Spinal cord (tissue), 10 donors: ENCODE data around the gene C4BPA. TPM values are rescaled to one million over a fixed set of nuclear protein-coding genes. Genes with fewer than 3 reads are reported as not detected.

Experiments used
- DNase-seq, 6 donors: peaks; one replicate each; pipeline versions ENCODE4 v3.0.0 to v3.0.0-alpha.2; 2013 to 2015; ENCODE audit warnings: low spot score in 6 of 6, low read depth in 4 of 6
- H3K27ac ChIP-seq: one replicate; pipeline ENCODE4 v1.5.1; 2013; ENCODE audit warnings: low read depth, low read length, control low read depth
- H3K27me3 ChIP-seq: one replicate; pipeline ENCODE4 v1.6.1; 2013; ENCODE audit warnings: low read length; ENCODE audit not compliant: control insufficient read depth, insufficient read depth
- H3K36me3 ChIP-seq: one replicate; pipeline ENCODE4 v1.6.1; 2013; ENCODE audit warnings: low read length; ENCODE audit not compliant: control insufficient read depth, insufficient read depth
- H3K4me1 ChIP-seq: one replicate; pipeline ENCODE4 v1.6.1; 2013; ENCODE audit warnings: low read length; ENCODE audit not compliant: control insufficient read depth, insufficient read depth
- H3K4me3 ChIP-seq: one replicate; pipeline ENCODE4 v1.5.1; 2013; ENCODE audit warnings: low read depth, low read length, control low read depth
- H3K9me3 ChIP-seq: one replicate; pipeline ENCODE4 v1.6.1; 2013; ENCODE audit warnings: low read length; ENCODE audit not compliant: control insufficient read depth, insufficient read depth
- WGBS: methylation state at CpG from one replicate; pipeline ENCODE4 v1.1.5; 2013; ENCODE audit warnings: missing lambda C conversion rate; ENCODE audit not compliant: insufficient coverage; 5-methylcytosine and 5-hydroxymethylcytosine counted together
- long read RNA-seq, 4 donors: transcript quantifications; one replicate each; lab custom pipeline, GENCODE V29; 2026
- polyA plus RNA-seq, 2 donors: library from polyadenylated mRNA; unstranded; fragments of 120-200 nt; gene quantifications; one replicate each; pipeline ENCODE4 v1.2.1, GENCODE V29; 2013; ENCODE audit not compliant: insufficient read length in 2 of 2
- total RNA-seq, 2 donors: library from RNA; depleted of rRNA in 1 of 2; stranded (reverse); fragments of 120-200 nt in 1 of 2; fragments of >200 nt in 1 of 2; gene quantifications; one replicate each; pipeline versions ENCODE4 v1.2.3 to v1.2.4, GENCODE V29; 2013 to 2014
- donor health status: healthy.

The C4BPA gene
- total RNA-seq (under 1 TPM in 1 of 2 donors, not detected in 1; 0.20 TPM), polyA plus RNA-seq (under 1 TPM; 0.11 to 0.50 TPM)
- long read RNA-seq, donor 1 = 0 reads
- long read RNA-seq, donor 2 = 0 reads
- long read RNA-seq, donor 3 = 0 reads
- long read RNA-seq, donor 4 = 0 reads

DNA sequence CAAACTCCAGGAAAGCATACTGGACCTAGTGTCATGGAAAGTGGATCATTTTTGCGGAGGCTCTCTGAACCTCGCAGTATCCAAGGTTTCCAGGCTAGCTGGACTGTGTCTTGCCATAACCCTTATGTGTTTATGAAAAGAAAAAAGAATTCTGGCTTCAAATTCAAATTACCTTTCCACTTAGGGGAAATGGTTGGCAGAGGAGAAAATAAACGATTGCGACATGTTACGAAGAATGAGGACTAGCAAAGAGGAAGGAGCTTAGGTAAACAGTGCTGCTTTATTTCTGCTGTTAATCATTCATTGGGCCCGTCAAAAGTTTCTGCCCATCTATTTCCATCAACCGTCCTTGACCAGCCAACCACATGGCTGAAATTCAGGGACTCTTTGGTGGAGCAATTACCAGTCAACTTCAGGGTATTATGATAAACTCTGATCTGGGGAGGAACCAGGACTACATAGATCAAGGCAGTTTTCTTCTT, at the start of gene C4BPA:
C4BPA (plus strand) TSS at position 342 of the 482 bp plus-strand sequence. CDS start 8,793 bp downstream, outside the sequence.
- no CpG with 5 or more reads among the region's 7 CpGs for WGBS
- no peaks in the 10 kb centered on the region for H3K9me3 ChIP-seq
- H3K36me3 ChIP-seq = no peaks in the 10 kb centered on the region
- no peak within 1 kb of the TSS for H3K27ac ChIP-seq
- no peaks in the 10 kb centered on the region for H3K27me3 ChIP-seq
- DNase-seq = no peak
- no peaks in the 10 kb centered on the region for H3K4me1 ChIP-seq
- no peak within 1 kb of the TSS for H3K4me3 ChIP-seq

DNA sequence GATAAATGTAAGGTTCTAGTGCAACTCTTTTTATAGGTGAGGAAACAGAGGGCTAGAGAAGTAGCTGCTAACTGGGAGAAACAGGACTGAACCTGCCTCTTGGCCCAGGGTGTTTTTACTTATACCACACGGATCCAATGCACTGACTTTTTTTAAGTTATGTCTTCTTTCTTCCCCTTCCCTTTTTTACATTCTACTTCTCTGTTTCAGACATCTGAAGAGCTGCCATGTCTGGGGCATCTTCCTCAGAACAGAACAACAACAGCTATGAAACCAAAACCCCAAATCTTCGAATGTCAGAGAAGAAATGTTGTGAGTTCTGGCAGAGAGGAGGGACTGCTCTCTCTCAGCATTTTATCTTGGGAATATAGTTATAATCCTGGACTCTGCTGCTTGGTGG, 49.5 kb upstream of the C4BPA start:
- peaks cover 18% of the 10 kb centered on the region for H3K4me1 ChIP-seq
- 73% methylated on average over 1 of the region's 2 CpGs for WGBS
- H3K27ac ChIP-seq = no peak overlapping the region
- no peaks in the 10 kb centered on the region for H3K36me3 ChIP-seq
- H3K27me3 ChIP-seq = no peaks in the 10 kb centered on the region
- H3K9me3 ChIP-seq = no peaks in the 10 kb centered on the region
- H3K4me3 ChIP-seq = no peak overlapping the region
- no peak for DNase-seq

- Histone ChIP-seq H3K27me3 (no peaks in the 10 kb centered on the region), H3K36me3 (no peaks in the 10 kb centered on the region), H3K9me3 (no peaks in the 10 kb centered on the region), H3K4me1 (peaks cover 18% of the 10 kb centered on the region), H3K27ac (no peak overlapping the region), H3K4me3 (no peak overlapping the region)
- DNase-seq = no peak
- WGBS = no CpG with 5 or more reads among the region's 3 CpGs
Measured at GRCh38 chr1:207055386-207056001, 48.5 kb upstream of the C4BPA start.

- 91% methylated on average over 4 of the region's 6 CpGs for WGBS
- Histone ChIP-seq H3K27me3 (no peaks in the 10 kb centered on the region), H3K4me3 (no peak overlapping the region), H3K36me3 (peaks cover 3% of the 10 kb centered on the region), H3K4me1 (peaks cover 13% of the 10 kb centered on the region), H3K9me3 (no peaks in the 10 kb centered on the region), H3K27ac (no peak overlapping the region)
- no peak for DNase-seq
Measured at GRCh38 chr1:207056673-207057072, 47.4 kb upstream of the C4BPA start.

DNA sequence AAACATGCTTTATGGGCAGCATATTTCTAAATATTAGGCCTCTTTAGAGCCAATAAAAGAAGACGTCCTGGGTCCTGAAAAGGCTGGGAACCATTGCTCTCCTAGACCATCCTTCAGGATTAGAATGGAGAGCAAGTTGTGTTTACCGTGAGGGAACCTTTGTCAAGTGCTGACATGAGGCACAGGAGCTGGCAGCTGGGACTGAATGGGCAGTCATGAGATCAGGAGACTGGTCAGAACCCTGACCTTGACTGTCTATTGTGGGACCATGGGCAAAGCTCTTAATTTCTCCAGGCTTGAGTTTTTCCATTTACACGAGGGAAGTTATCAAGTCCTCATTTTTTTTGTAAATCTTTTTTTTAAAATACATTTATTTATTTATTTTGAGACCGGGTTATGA, 45.8 kb upstream of the C4BPA start:
- Histone ChIP-seq H3K27me3 (no peaks in the 10 kb centered on the region), H3K4me3 (no peak overlapping the region), H3K27ac (no peak overlapping the region), H3K9me3 (no peaks in the 10 kb centered on the region), H3K36me3 (peaks cover 7% of the 10 kb centered on the region), H3K4me1 (peaks cover 4% of the 10 kb centered on the region)
- DNase-seq = no peak
- WGBS = 78% methylated on average over 1 of the region's 4 CpGs

- WGBS = 53% methylated on average over 6 of the region's 6 CpGs
- H3K27ac ChIP-seq = no peak overlapping the region
Measured at GRCh38 chr1:207058878-207059867, 44.9 kb upstream of the C4BPA start.

GRCh38 chr1:207059881-207060280, 44.2 kb upstream of the C4BPA start:
- H3K27ac ChIP-seq = no peak overlapping the region
- H3K36me3 ChIP-seq = peaks cover 10% of the 10 kb centered on the region
- H3K4me3 ChIP-seq = no peak overlapping the region
- 79% methylated on average over 3 of the region's 4 CpGs for WGBS
- no peaks in the 10 kb centered on the region for H3K9me3 ChIP-seq
- H3K4me1 ChIP-seq = no peaks in the 10 kb centered on the region
- no peak for DNase-seq
- H3K27me3 ChIP-seq = no peaks in the 10 kb centered on the region

More at GRCh38 chr1:207058878-207059867, 44.9 kb upstream of the C4BPA start:
- Histone ChIP-seq H3K27me3 (no peaks in the 10 kb centered on the region), H3K36me3 (peaks cover 10% of the 10 kb centered on the region), H3K9me3 (no peaks in the 10 kb centered on the region), H3K4me1 (no peaks in the 10 kb centered on the region), H3K4me3 (no peak overlapping the region)
- peak in 1 of 6 donors; percentile 37 for DNase-seq

DNA sequence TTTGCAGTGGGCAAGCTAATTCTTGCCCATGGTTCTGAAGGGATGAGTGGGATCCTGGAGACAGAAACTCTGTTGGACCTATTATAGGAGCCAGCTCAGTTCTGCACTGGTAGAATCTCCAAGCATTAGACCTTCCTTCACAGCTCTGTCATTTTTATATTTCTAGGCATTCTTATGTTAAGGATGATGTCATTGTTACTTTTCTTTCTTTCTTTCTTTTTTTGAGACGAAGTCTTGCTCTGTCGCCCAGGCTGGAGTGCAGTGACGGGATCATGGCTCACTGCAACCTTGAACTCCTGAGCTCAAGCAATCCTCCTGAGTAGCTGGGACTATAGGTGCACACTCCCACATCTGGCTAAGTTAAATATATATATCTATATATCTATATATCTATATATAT, 43.4 kb upstream of the C4BPA start:
- Histone ChIP-seq H3K9me3 (no peaks in the 10 kb centered on the region), H3K36me3 (peaks cover 14% of the 10 kb centered on the region), H3K27me3 (no peaks in the 10 kb centered on the region), H3K4me3 (no peak overlapping the region), H3K27ac (no peak overlapping the region), H3K4me1 (no peaks in the 10 kb centered on the region)
- DNase-seq = no peak
- WGBS = no CpG with 5 or more reads among the region's 3 CpGs

DNA sequence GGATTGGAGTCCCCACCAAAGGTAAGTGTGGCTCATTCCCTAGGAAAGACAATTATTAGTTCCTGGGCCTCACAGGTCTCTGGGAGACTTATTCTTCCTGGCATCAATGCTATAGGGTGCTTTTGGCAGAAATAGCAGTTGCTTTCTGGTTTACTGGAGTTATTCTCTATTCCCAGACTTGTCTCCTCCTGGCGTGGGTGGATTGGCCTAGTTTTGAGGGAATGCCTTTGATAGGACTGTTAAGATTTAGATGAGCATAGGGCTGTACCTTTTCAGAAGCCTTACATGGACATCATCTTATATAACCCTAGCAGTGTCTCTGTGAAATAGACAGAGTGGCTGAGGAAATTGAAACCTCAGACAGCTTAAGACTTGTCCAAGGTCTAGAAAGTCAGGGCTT, 42.0 kb upstream of the C4BPA start:
- no peak for DNase-seq
- no CpG with 5 or more reads among the region's 1 CpG for WGBS
- H3K36me3 ChIP-seq = peaks cover 14% of the 10 kb centered on the region
- H3K27me3 ChIP-seq = no peaks in the 10 kb centered on the region
- H3K4me1 ChIP-seq = no peaks in the 10 kb centered on the region
- H3K27ac ChIP-seq = no peak overlapping the region
- no peaks in the 10 kb centered on the region for H3K9me3 ChIP-seq
- H3K4me3 ChIP-seq = no peak overlapping the region
